ENCODE measurements around the gene PRAC1.

Gene PRAC1

GRCh38 chr17:48722201-48722907 lies at the start of gene PRAC1:
TSS of gene PRAC1 (minus strand) at chr17:48722518. CDS start at chr17:48722392, 126 bp downstream.
- DNase-seq = no peak

GRCh38 chr17:48770954-48771353 lies 48.6 kb upstream of the PRAC1 start:
- no peak for DNase-seq

DNA sequence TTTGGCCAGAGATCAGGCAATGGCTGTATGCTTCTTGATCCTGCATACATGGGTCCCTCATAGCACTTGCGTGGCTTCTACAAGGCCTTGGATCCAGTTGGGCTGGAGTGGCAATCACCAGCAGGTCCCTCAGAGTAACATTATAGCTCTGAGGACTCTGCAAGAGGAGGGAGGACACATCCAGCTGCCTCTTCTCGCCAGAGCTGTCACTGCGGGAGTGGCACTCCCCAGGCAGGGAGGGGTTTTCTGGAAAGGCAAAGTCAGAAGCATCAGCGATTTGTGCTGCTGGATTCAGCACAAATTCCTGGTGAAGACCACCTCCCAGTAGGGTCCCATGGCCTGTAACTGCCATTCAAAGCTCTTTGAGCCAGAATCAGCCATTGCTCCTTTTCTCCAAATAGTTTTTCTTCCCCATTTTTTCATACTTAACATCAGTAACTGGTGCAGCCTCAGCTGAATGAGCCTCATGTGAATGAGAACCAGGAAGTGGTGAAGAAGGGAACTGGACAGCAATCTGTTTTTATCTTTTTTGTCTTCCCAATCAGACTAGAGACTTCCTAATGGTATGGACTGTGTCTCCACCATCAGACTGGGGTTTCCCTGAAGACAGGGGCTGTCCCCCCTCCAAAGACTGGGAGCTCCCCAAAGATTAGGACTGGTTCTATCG lies 46.8 kb upstream of the PRAC1 start:
- no peak for DNase-seq

DNA sequence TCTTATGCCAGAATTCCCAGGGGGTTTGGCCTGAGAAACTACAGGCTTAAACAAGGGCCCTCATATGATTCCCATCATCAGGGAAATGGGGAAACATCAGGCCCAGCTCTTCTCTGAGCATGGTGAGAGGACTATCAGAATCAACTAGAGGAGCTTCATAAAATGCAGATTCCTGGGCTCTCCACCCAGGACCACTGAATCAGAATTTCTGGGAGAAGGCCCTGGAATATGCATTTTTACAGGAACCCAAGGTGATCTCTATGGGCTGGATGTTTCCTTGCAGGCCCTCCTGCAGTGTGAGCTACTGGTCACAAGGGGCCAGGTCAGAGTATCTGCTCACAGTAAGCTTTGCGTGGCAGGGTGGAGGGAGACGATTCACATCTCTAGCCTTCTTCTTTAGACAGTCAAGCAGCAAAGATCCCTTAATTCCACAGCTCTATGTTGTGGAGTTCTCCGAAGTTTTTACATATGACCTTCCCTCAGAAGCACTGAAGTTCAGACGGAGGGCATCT lies 45.0 kb upstream of the PRAC1 start:
- DNase-seq = no peak

- no peak for DNase-seq
Observed at GRCh38 chr17:48761114-48761513, 38.8 kb upstream of the PRAC1 start.

GRCh38 chr17:48760411-48760810 lies 38.1 kb upstream of the PRAC1 start:
- no peak for DNase-seq

DNA sequence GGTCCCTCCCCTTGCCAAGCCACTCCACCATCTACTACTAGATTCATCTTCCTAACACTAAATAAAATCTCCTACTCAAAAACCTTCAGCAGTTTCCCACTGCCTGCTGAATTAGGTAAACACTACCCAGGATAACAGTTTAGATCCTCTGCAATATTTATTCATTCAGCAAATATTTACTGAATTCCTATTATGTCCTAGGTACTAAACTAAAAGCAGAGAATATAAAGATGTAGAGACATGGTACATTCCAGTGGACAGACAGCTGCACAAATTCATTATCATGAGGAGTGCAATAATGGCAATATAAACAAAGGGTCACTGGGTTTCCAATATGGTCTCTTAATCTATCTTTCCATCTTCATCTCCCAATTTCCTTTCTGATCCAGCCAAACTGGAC lies 37.0 kb upstream of the PRAC1 start:
- no peak for DNase-seq

DNA sequence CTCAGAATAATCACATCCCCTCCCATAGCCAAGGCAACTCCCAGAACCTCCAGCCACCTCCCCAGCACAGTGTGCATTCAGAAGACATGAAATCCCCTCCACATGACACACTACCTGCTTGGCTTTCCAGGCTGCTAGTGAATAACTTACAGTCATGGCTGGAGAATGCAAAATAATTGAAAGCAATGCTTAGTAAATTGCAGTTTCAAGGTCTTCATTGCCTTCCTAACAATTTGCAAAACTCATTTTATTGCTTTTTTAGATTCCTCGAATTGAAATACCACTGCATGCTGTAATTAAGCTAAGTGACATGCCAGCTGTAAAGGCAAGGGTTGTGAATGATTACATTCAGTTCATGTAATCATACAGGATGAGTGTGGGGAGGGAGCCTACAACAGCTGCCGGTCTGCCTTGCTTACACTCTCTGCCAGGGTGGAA lies 35.2 kb upstream of the PRAC1 start:
- no peak for DNase-seq

- peak in 1 of 51 donors; percentile 0 for DNase-seq
Observed at GRCh38 chr17:48756830-48757251, 34.5 kb upstream of the PRAC1 start.

- no peak for DNase-seq
Observed at GRCh38 chr17:48755356-48755755, 33.0 kb upstream of the PRAC1 start.

DNA sequence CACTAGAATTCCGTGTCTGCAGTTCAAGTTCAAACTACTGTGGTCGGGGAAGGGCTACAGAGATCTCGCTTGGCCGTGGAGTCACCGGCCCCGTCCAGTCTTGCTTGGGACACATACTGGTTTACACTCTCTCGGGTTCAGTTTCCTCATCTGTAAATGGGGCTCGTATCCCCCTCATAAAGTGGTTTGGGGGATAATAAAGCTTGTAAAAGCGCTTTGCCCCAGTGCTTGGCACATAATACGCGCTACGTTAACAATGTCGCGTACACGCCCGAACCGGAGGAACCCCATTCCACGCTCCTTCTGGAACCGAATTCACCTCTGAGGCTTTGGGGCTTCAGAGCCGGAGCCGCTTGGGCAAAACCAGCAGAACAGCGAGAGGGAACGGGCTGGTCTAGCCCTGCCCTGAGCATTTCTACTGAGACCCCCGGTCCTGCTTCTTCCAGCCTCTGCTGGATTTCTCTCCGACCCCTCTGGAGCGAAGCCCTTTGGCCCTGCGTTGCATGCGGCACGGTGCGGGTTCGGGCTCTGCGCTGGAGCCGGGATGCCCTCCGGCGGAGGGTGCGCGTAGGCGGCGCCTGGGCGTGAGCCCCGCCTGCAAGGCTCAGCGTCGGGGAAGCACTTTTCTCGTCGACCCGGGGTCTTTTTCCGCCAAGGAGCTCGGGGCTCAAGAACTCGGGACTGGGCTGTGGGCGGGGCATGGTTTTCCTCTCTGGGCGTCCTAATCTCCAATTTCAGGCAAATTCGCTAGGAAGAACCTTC lies 32.4 kb upstream of the PRAC1 start:
- no peak for DNase-seq

- no peak for DNase-seq
Observed at GRCh38 chr17:48753794-48754499, 31.6 kb upstream of the PRAC1 start.

DNA sequence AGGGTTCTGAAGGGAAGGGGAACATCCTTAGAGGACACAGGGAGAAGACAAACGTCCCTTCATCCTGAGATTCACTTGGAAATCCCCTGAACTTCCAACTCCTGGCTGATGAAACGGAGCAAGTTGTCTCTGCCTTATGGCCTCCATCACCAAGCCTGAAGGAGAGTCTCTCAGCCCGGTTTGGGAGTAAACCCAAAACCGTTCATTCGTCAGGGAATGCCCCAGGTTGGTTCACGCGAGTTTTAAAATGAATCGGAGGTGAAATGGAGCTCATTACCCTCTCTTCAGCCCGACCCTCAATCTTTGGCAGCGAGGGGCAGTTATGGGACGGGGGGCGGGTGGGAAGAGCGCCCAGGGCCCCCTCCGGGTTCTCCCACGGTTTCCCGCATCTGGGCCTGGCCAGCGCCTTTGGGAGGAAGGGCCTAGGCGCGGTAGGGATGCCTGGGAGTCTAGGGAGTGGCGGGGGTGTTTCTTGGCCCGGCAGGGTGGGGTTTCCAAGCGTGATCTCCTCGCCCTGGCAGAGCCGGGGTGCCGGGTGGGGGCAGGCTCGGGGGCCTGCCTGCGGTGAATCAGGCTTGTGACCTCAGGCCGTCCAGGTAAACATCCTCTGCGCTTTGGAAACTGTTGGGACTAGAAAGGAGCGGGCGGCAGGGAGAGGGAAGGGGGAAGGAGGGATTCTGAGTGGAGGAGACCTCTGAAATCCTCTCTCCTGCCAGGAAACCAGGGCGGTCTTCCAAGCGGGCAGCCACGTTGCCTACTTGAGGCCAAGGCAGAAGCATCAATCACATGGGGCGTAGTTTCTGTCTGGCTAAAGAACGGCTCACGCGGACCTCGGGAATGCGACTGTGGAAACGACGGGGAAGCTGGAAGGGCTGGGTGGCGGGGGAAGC lies 30.3 kb upstream of the PRAC1 start:
- DNase-seq = no peak

GRCh38 chr17:48751733-48752398 lies 29.5 kb upstream of the PRAC1 start:
- no peak for DNase-seq

GRCh38 chr17:48751172-48751571 lies 28.9 kb upstream of the PRAC1 start:
- DNase-seq = no peak

DNA sequence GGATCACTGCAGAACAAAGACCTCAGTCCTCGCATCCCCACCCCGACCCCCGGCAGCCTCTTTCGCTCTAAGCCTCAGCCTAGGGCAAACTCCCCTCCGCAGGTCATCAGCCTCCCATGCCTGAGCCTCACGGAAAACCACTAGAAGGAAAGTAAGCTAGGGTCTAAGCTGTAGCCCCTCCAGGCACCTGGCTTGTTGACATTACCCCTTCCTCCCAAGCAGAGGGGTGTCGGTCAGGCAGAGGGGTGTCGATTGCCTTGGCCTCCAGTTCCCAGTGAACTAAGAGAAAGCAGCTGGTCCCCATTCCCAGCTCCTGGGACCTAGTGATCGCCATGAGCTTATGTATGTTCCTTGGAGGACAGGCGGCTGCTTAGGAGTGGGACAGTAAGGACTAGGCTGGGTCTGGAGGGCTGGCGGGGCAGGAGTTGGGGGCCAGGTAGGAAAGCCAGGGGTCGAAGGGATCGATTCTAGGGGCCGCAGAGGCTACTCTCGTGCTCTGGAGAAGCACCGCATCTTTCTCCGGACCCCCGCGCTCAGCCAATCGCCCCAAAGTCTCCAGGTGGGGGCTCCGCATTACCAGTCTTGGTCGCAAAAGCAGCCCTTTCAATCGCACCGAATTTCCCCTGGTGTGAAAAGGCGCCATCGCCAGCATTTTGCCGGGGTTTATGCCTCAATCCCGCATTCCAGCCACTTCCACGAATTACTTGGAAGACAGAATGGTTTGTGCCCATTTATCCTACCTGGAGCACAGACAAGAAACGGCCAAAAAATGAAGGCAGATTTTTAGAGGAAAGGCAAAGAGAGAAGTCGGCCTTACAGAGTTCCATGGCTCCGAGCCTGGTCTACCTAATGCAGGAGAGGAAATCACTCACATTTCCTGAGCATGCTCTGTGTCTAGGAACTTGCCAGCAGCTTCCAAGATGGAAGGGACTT lies 27.6 kb upstream of the PRAC1 start:
- DNase-seq = no peak

GRCh38 chr17:48748718-48749566 lies 26.6 kb upstream of the PRAC1 start:
- no peak for DNase-seq
